H9 (cell line): Measurements from ENCODE around the gene FAM9C. TPM values are rescaled to one million over a fixed set of nuclear protein-coding genes. Genes with fewer than 3 reads are reported as not detected.

Source experiments
- DNase-seq: peaks from one replicate; pipeline ENCODE4 v3.0.0-alpha.2; 2017
- H2AFZ ChIP-seq: one replicate; pipeline ENCODE4 v1.6.1; 2013; ENCODE audit warnings: mild to moderate bottlenecking, low read length, control low read depth, moderate library complexity
- H2AK5ac ChIP-seq: 2 replicates; pipeline ENCODE4 v1.6.1; 2013; ENCODE audit warnings: low read length, control low read depth, mixed read lengths; ENCODE audit not compliant: insufficient read length
- H2BK120ac ChIP-seq: one replicate; pipeline ENCODE4 v1.6.1; 2013; ENCODE audit warnings: low read depth, mild to moderate bottlenecking, low read length, control low read depth, inconsistent platforms; ENCODE audit not compliant: poor library complexity, severe bottlenecking
- H2BK12ac ChIP-seq: 2 replicates; pipeline ENCODE4 v1.6.1; 2013; ENCODE audit warnings: low read length, control low read depth, mixed read lengths, low read depth; ENCODE audit not compliant: insufficient read length
- H2BK15ac ChIP-seq: 2 replicates; pipeline ENCODE4 v1.6.1; 2013; ENCODE audit warnings: low read depth, low read length, control low read depth
- H2BK20ac ChIP-seq: one replicate; pipeline ENCODE4 v1.6.1; 2013; ENCODE audit warnings: low read depth, mild to moderate bottlenecking, low read length, control low read depth, inconsistent platforms; ENCODE audit not compliant: poor library complexity, severe bottlenecking
- H2BK5ac ChIP-seq: 2 replicates; pipeline ENCODE4 v1.6.1; 2013; ENCODE audit warnings: low read length, control low read depth, mixed read lengths; ENCODE audit not compliant: insufficient read length
- H3K14ac ChIP-seq: 2 replicates; pipeline ENCODE4 v1.6.1; 2013; ENCODE audit warnings: low read length, control low read depth; ENCODE audit not compliant: insufficient read depth
- H3K18ac ChIP-seq: 2 replicates; pipeline ENCODE4 v1.6.1; 2013; ENCODE audit warnings: low read depth, mild to moderate bottlenecking, mixed read lengths, low read length, control low read depth; ENCODE audit not compliant: insufficient read length
- H3K23ac ChIP-seq: 2 replicates; pipeline ENCODE4 v1.6.1; 2013; ENCODE audit warnings: low read length, control low read depth, mixed read lengths, low read depth; ENCODE audit not compliant: insufficient read length
- H3K23me2 ChIP-seq: 2 replicates; pipeline ENCODE4 v1.6.1; 2013; ENCODE audit warnings: low read depth, mild to moderate bottlenecking, mixed read lengths, low read length, control low read depth; ENCODE audit not compliant: insufficient read length, poor library complexity, severe bottlenecking
- H3K27ac ChIP-seq: 2 replicates; pipeline ENCODE4 v1.5.1; 2013; ENCODE audit warnings: low read length, control low read depth, mixed read lengths, low read depth; ENCODE audit not compliant: insufficient read length
- H3K27me3 ChIP-seq: 2 replicates; pipeline ENCODE4 v1.6.1; 2013; ENCODE audit warnings: low read length, control low read depth, inconsistent platforms; ENCODE audit not compliant: insufficient read depth
- H3K4ac ChIP-seq: 2 replicates; pipeline ENCODE4 v1.6.1; 2013; ENCODE audit warnings: low read depth, mild to moderate bottlenecking, control low read depth, inconsistent platforms, low read length, moderate library complexity
- H3K4me1 ChIP-seq: 2 replicates; pipeline ENCODE4 v1.6.1; 2013; ENCODE audit warnings: low read length, control low read depth, inconsistent platforms; ENCODE audit not compliant: insufficient read depth
- H3K4me2 ChIP-seq: 2 replicates; pipeline ENCODE4 v1.6.1; 2013; ENCODE audit warnings: low read length, control low read depth, mixed read lengths; ENCODE audit not compliant: insufficient read length, insufficient read depth
- H3K56ac ChIP-seq: 2 replicates; pipeline ENCODE4 v1.6.1; 2013; ENCODE audit warnings: low read depth, mild to moderate bottlenecking, mixed read lengths, low read length, control low read depth; ENCODE audit not compliant: insufficient read length
- H3K79me1 ChIP-seq: 2 replicates; pipeline ENCODE4 v1.6.1; 2013; ENCODE audit warnings: low read depth, mild to moderate bottlenecking, moderate library complexity, low read length, control low read depth, inconsistent platforms; ENCODE audit not compliant: insufficient read depth, poor library complexity, severe bottlenecking
- H3K79me2 ChIP-seq: 2 replicates; pipeline ENCODE4 v1.6.1; 2013; ENCODE audit warnings: low read length, control low read depth, inconsistent platforms; ENCODE audit not compliant: insufficient read depth
- H3K9ac ChIP-seq: 2 replicates; pipeline ENCODE4 v1.6.1; 2013; ENCODE audit warnings: low read length, control low read depth, mixed read lengths; ENCODE audit not compliant: insufficient read length; ENCODE audit errors: extremely low read depth
- H3K9me3 ChIP-seq: one replicate; pipeline ENCODE4 v1.6.1; 2013; ENCODE audit warnings: low read depth, low read length, inconsistent platforms; ENCODE audit not compliant: control insufficient read depth
- H3T11ph ChIP-seq: one replicate; pipeline ENCODE4 v1.6.1; 2013; ENCODE audit warnings: mild to moderate bottlenecking, low read length, control low read depth, inconsistent platforms
- H4K20me1 ChIP-seq: one replicate; pipeline ENCODE4 v1.6.1; 2013; ENCODE audit not compliant: control insufficient read depth, insufficient read length, insufficient read depth
- H4K5ac ChIP-seq: 2 replicates; pipeline ENCODE4 v1.6.1; 2013; ENCODE audit warnings: low read depth, mild to moderate bottlenecking, mixed read lengths, low read length, control low read depth; ENCODE audit not compliant: insufficient read length
- H4K8ac ChIP-seq: replicated peaks from 2 replicates; pipeline ENCODE4 v1.6.1; 2013; ENCODE audit warnings: low read length, control low read depth, mixed read lengths, low read depth; ENCODE audit not compliant: insufficient read length
- H4K91ac ChIP-seq: 2 replicates; pipeline ENCODE4 v1.6.1; 2013; ENCODE audit warnings: low read depth, mild to moderate bottlenecking, moderate library complexity, mixed read lengths, low read length, control low read depth; ENCODE audit not compliant: insufficient read length
- H3K27ac Mint-ChIP-seq, 3 experiments: 2 replicates in 2 of 3; 3 replicates in 1 of 3; pipeline ENCODE4 v1.8.0; 2020 to 2021; ENCODE audit warnings: mixed read lengths in 3 of 3, mild to moderate bottlenecking in 1 of 3, moderate library complexity in 1 of 3
- H3K27me3 Mint-ChIP-seq: 2 replicates; pipeline ENCODE4 v1.8.0; 2021; ENCODE audit warnings: low read depth, mild to moderate bottlenecking, moderate library complexity, mixed read lengths
- H3K36me3 Mint-ChIP-seq, 3 experiments: 2 replicates in 2 of 3; 3 replicates in 1 of 3; pipeline ENCODE4 v1.8.0; 2020 to 2021; ENCODE audit warnings: low read depth in 3 of 3, mixed read lengths in 3 of 3; ENCODE audit not compliant: insufficient read depth in 1 of 3
- H3K4me1 Mint-ChIP-seq, 2 experiments: 2 replicates each; pipeline ENCODE4 v1.8.0; 2020; ENCODE audit warnings: mixed read lengths in 2 of 2
- H3K4me3 Mint-ChIP-seq, 2 experiments: 2 replicates in 1 of 2; 3 replicates in 1 of 2; pipeline ENCODE4 v1.8.0; 2020 to 2021; ENCODE audit warnings: mild to moderate bottlenecking in 2 of 2, mixed read lengths in 2 of 2, moderate library complexity in 1 of 2
- H3K9me3 Mint-ChIP-seq, 2 experiments: 2 replicates in 1 of 2; 3 replicates in 1 of 2; pipeline ENCODE4 v1.8.0; 2020; ENCODE audit warnings: mild to moderate bottlenecking in 2 of 2, mixed read lengths in 2 of 2, moderate library complexity in 1 of 2
- CTCF ChIP-seq: fragments of 200-600 bp; sonication (generic); conservative IDR thresholded peaks from 3 replicates; pipeline ENCODE4 v1.8.0; 2021; ENCODE audit warnings: antibody characterized with exemption, mild to moderate bottlenecking
- WGBS: extraction: QIAGEN DNeasy Blood & Tissue Kit; methylation state at CpG from one replicate; pipeline ENCODE4 v1.1.7; 2013; ENCODE audit warnings: missing lambda C conversion rate, low lambda C conversion rate, mixed read lengths; ENCODE audit not compliant: insufficient read length; ENCODE audit errors: extremely low coverage; 5-methylcytosine and 5-hydroxymethylcytosine counted together
- total RNA-seq: library from RNA; stranded (reverse); gene quantifications from 2 replicates; pipeline ENCODE4 v1.2.1, GENCODE V29; 2021

The FAM9C gene
- total RNA-seq, 1 experiment from 2014 or later: not detected

- H3K23ac ChIP-seq: no peak overlapping the region
- H4K8ac ChIP-seq: no peak overlapping the region
- Mint-ChIP-seq H3K27me3 (no peaks in the 10 kb centered on the region), H3K36me3 (peaks cover 0 to 2% (median 2%) of the 10 kb centered on the region in 3 experiments; a peak in 3 of 7 replicates), H3K9me3 (peaks cover 48 to 66% of the 10 kb centered on the region in 2 experiments), H3K27ac (no peak overlapping the region; a peak in 1 of 7 replicates), H3K4me1 (peaks cover 22 to 24% of the 10 kb centered on the region in 2 experiments), H3K4me3 (no peak overlapping the region)
- no peak overlapping the region for H3K9ac ChIP-seq
- no peak overlapping the region for H2BK120ac ChIP-seq
- no peak overlapping the region for H3T11ph ChIP-seq
- no peak overlapping the region for H2AK5ac ChIP-seq
- H3K14ac ChIP-seq: no peak overlapping the region
- H3K79me2 ChIP-seq: no peaks in the 10 kb centered on the region
- no peak overlapping the region for H3K4ac ChIP-seq
- no peak overlapping the region for H3K4me2 ChIP-seq
- no CpG with 5 or more reads among the region's 5 CpGs for WGBS
- H2BK20ac ChIP-seq: no peak overlapping the region
- H3K23me2 ChIP-seq: no peaks in the 10 kb centered on the region
- peaks cover 2% of the 10 kb centered on the region; the same call in 1 of the 2 replicates for H3K4me1 ChIP-seq
- H3K9me3 ChIP-seq: no peaks in the 10 kb centered on the region
- no peak for TF ChIP-seq CTCF
- no peak overlapping the region for H2AFZ ChIP-seq
- no peak overlapping the region for H3K56ac ChIP-seq
- H3K18ac ChIP-seq: no peak overlapping the region
- no peak overlapping the region for H4K5ac ChIP-seq
- no peaks in the 10 kb centered on the region for H3K27me3 ChIP-seq
- DNase-seq: no peak
- no peaks in the 10 kb centered on the region for H4K20me1 ChIP-seq
- H4K91ac ChIP-seq: no peak overlapping the region
- H3K79me1 ChIP-seq: no peaks in the 10 kb centered on the region
- no peak overlapping the region for H2BK15ac ChIP-seq
- no peak overlapping the region for H3K27ac ChIP-seq
- H2BK12ac ChIP-seq: no peak overlapping the region
- no peak overlapping the region for H2BK5ac ChIP-seq
Observed at GRCh38 chrX:13001097-13001496, 43.3 kb downstream of the FAM9C start.
